ENCODE measurements around the gene DIO3.
"Not testable (repeated sequence)": the region's sequence is repeated elsewhere in the genome, so short reads cannot be mapped to it uniquely, and the experiment has no call there.

DIO3 gene

DNA sequence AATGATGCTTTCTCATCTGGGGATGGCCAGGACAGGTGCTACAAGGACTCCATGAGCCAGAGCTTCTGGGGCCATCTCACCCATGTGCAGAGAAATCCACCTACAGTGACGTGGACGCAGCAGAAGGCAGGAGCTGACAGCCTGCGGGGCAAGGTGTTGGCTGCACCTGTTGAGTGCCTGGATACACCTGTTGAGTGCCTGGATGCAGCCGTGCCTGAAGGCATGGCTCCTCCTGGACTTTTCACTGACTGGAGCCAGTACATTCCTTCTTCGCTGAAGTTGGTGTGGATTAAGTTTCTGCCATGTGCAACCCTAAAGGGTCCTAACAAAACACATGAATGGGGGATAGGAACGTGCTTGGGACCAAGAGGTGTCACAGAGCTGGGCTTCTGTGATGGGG is 7.4 kb upstream of the DIO3 start:
- DNase-seq (ENCODE audit: low read depth in 1 of 2, low spot score in 1 of 2), result no peak
- Histone ChIP-seq H3K27ac (replicated peaks) (no peak overlapping the region), H3K4me3 (replicated peaks; ENCODE audit: insufficient read depth, low read length) (no peak overlapping the region), H3K27me3 (ENCODE audit: insufficient read depth, poor library complexity, severe bottlenecking) (peaks cover 8% of the 10 kb centered on the region)
- TF ChIP-seq, protein P1, sequence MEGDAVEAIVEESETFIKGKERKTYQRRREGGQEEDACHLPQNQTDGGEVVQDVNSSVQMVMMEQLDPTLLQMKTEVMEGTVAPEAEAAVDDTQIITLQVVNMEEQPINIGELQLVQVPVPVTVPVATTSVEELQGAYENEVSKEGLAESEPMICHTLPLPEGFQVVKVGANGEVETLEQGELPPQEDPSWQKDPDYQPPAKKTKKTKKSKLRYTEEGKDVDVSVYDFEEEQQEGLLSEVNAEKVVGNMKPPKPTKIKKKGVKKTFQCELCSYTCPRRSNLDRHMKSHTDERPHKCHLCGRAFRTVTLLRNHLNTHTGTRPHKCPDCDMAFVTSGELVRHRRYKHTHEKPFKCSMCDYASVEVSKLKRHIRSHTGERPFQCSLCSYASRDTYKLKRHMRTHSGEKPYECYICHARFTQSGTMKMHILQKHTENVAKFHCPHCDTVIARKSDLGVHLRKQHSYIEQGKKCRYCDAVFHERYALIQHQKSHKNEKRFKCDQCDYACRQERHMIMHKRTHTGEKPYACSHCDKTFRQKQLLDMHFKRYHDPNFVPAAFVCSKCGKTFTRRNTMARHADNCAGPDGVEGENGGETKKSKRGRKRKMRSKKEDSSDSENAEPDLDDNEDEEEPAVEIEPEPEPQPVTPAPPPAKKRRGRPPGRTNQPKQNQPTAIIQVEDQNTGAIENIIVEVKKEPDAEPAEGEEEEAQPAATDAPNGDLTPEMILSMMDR (IDR thresholded peaks at IDR 0.05; ENCODE audit: insufficient read depth, low read length), result no peak
- TF ChIP-seq SPI1 (IDR thresholded peaks at IDR 0.05; ENCODE audit: borderline replicate concordance, low read depth), result no peak
- TF ChIP-seq GABPA (IDR thresholded peaks at IDR 0.05; ENCODE audit: low read depth), result no peak
- TF ChIP-seq, protein P2, sequence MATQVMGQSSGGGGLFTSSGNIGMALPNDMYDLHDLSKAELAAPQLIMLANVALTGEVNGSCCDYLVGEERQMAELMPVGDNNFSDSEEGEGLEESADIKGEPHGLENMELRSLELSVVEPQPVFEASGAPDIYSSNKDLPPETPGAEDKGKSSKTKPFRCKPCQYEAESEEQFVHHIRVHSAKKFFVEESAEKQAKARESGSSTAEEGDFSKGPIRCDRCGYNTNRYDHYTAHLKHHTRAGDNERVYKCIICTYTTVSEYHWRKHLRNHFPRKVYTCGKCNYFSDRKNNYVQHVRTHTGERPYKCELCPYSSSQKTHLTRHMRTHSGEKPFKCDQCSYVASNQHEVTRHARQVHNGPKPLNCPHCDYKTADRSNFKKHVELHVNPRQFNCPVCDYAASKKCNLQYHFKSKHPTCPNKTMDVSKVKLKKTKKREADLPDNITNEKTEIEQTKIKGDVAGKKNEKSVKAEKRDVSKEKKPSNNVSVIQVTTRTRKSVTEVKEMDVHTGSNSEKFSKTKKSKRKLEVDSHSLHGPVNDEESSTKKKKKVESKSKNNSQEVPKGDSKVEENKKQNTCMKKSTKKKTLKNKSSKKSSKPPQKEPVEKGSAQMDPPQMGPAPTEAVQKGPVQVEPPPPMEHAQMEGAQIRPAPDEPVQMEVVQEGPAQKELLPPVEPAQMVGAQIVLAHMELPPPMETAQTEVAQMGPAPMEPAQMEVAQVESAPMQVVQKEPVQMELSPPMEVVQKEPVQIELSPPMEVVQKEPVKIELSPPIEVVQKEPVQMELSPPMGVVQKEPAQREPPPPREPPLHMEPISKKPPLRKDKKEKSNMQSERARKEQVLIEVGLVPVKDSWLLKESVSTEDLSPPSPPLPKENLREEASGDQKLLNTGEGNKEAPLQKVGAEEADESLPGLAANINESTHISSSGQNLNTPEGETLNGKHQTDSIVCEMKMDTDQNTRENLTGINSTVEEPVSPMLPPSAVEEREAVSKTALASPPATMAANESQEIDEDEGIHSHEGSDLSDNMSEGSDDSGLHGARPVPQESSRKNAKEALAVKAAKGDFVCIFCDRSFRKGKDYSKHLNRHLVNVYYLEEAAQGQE (IDR thresholded peaks at IDR 0.05; ENCODE audit: insufficient replicate concordance, low read depth), result no peak
- TF ChIP-seq POLR2AphosphoS5 (IDR thresholded peaks at IDR 0.05; ENCODE audit: low read depth), result no peak

DNA sequence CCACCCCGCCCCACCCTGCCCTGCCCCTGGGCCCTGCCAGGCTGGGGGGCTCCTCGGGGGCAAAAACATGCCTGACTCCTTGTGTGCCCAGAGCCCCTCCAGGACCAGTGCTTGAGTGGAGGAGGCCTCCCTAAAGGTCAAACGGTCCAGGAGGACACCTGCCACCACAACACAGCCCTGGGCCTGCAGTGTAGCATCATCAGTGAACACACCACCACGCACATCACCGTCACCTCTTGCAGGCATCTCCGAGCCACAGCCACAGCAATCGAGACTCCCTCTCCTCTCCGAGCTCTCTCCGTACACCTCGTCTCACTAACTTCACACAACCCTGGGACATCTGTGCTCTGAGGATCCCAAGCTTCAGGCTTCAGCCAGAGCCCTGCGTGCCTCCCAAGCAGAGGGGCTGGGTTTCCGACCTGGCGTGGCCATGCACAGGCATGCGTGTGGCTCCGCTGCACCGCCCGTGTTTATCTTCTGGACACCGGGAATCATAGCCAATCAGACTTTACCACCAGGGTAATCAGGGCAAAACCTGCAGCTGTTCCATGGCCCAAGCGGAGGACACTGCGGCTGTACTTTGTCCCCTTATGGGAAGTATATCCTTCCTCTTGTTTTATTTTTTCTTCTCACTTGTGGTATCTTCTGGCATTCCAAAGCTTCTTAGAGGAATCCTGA is 6.2 kb upstream of the DIO3 start:
- Histone ChIP-seq H3K4me3 (replicated peaks; ENCODE audit: insufficient read depth, low read length) (no peak overlapping the region), H3K27ac (replicated peaks) (no peak overlapping the region), H3K27me3 (ENCODE audit: insufficient read depth, poor library complexity, severe bottlenecking) (peaks cover 20% of the 10 kb centered on the region)
- DNase-seq (ENCODE audit: low read depth in 1 of 2, low spot score in 1 of 2), result no peak
- TF ChIP-seq POLR2AphosphoS5 (IDR thresholded peaks at IDR 0.05; ENCODE audit: low read depth) (no peak), GABPA (IDR thresholded peaks at IDR 0.05; ENCODE audit: low read depth) (no peak), SPI1 (IDR thresholded peaks at IDR 0.05; ENCODE audit: borderline replicate concordance, low read depth) (no peak)
- TF ChIP-seq, protein P2 (IDR thresholded peaks at IDR 0.05; ENCODE audit: insufficient replicate concordance, low read depth), result no peak
- TF ChIP-seq, protein P1 (IDR thresholded peaks at IDR 0.05; ENCODE audit: insufficient read depth, low read length), result no peak

DNA sequence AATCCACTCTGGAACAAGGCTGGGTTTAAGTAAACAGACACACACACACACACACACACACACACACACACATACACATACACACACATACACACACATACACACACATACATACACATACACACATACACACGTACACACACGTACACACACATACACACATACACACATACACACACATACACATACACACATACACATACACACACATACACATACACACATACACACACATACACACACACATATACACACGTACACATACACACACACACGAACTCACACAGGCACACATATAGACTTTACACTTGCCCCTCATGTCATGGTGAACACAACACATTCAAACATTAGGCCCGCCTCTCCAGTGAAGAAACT is 5.6 kb upstream of the DIO3 start:
- not testable (repeated sequence) for H3K27ac ChIP-seq (replicated peaks); H3K4me3 ChIP-seq (replicated peaks; ENCODE audit: insufficient read depth, low read length); DNase-seq (ENCODE audit: low read depth in 1 of 2, low spot score in 1 of 2)
- H3K27me3 ChIP-seq (ENCODE audit: insufficient read depth, poor library complexity, severe bottlenecking), result peaks cover 21% of the 10 kb centered on the region

DNA sequence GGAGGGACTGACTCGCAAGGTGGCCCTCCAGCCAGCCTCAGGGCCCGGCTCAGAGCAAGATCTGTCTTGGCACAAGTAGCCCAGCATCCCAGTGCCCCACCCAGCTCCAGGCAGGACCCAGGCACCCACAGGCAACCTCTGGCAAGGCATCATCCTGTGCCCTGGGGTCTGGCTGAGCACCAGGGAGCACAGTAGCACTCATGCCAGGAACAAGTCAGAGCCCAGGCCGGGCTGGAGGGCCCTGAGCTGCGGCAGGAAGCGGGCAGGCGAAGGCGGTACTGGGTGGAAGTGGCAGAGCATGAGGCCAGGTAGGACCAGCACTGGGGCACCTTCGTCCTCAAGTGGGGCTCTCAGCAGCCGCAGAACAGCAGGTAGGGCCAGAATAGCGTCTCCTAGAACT is 5.2 kb upstream of the DIO3 start:
- Histone ChIP-seq H3K4me3 (replicated peaks; ENCODE audit: insufficient read depth, low read length) (no peak overlapping the region), H3K27ac (replicated peaks) (no peak overlapping the region), H3K27me3 (ENCODE audit: insufficient read depth, poor library complexity, severe bottlenecking) (peaks cover 21% of the 10 kb centered on the region)
- TF ChIP-seq SPI1 (IDR thresholded peaks at IDR 0.05; ENCODE audit: borderline replicate concordance, low read depth) (no peak), GABPA (IDR thresholded peaks at IDR 0.05; ENCODE audit: low read depth) (no peak), POLR2AphosphoS5 (IDR thresholded peaks at IDR 0.05; ENCODE audit: low read depth) (no peak)
- TF ChIP-seq, protein P1 (IDR thresholded peaks at IDR 0.05; ENCODE audit: insufficient read depth, low read length), result no peak
- TF ChIP-seq, protein P2 (IDR thresholded peaks at IDR 0.05; ENCODE audit: insufficient replicate concordance, low read depth), result no peak
- DNase-seq (ENCODE audit: low read depth in 1 of 2, low spot score in 1 of 2), result no peak
